Kidney capillary endothelial cell (primary cell): Measurements from ENCODE around the gene UBQLN4.

ENCODE experiments used
- DNase-seq: peaks from one replicate; pipeline ENCODE4 v3.0.0-alpha.2; 2018; ENCODE audit warnings: low spot score

UBQLN4 gene

DNA sequence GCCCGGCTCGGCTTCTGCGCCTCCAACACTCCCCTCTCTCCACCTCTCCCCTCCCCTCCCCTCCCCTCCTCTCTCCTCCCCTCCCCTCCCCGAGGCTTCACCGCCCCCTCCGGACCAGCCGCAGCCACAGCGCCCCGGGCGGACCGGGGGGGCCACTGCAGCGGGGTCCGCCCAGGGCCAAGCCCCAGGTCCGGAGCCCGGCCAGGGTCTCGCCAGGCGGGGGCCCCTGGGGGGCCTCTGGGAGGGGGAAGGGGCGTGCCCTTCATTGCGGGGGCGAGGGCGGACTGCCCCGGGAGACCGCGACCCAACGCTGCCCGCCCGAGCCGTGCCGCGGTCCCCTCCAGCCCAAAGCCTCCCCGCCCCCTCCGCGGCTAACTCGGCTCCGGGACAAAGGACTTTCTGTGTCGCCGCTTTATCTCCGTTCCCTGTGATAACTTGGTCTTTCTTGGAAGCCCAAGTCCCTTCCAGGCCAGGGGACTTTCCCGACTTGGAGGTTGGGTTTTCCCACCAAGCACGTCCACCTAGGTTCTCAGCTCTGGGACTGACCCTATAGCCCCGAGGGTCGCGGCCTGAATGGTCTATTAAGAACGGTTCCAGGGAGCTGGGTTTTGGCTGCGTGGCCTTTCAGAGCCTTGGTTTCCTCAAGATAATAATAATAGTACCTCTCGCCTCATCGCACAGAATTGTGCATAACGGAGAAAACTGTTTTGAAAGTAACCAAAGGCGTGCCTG lies at the start of gene UBQLN4:
TSS of gene UBQLN4 (minus strand) at position 31 of the 732 bp plus-strand sequence. CDS start 97 bp downstream, outside the sequence.
- DNase-seq = peak; percentile 68

- DNase-seq = no peak
These were observed 49.3 kb upstream of the UBQLN4 start for GRCh38 chr1:156102633-156103511.

- DNase-seq = no peak
These were observed 48.3 kb upstream of the UBQLN4 start for GRCh38 chr1:156101880-156102279.

DNA sequence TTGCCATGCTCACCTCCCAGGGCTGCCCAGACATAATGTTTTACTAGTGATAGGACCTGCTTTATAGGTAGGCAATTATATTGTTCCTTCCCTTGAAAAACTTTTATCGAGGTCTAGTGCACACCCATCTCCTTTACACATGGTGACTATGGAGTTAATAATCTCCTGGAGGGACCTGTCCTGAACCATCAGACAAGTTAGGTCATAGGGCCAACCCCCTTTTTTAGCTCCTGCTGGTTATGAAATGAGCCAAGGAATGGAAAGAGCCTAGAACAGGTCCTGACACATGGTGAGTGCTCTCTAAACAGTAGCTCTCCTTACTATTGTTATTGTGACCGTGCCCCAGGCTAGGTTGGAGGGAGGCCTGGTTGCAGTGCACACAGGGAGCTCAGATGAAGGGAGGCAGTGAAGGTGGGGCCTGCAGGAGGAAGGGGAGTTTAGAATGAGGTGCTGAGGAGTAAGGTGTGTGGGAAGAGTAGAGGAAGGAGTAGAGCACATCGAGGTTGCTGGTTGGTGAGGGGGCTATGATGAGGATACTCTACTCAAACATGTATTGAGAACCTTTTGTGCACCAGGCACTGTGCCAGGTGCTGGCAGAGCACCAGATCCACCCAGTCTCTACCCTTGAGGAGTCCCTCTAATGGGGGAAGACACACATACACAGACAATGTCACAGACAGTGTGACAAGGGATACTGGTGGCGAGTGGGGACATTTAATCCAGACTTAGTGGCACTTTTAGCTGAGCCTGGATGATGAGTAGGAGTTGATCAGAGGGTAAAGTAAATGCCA lies 46.8 kb upstream of the UBQLN4 start:
- DNase-seq = no peak

DNA sequence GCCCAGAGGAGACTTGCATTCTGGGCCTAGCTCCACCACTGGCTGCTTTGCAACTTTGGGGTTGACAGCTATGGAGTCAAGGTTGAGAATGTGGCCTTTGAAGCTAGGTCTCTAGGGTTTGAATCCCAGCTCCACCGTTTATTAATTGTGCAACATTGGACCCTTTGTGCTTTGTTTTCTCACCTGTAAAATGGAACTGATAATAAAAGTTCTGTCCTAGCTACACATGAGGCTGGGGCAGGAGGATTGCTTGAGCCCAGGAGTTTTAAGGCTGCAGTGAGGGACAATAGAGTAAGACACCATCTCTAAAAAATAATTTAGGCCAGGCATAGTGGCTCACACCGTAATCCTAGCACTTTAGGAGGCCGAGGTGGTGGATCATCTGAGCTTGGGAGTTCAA lies 45.7 kb upstream of the UBQLN4 start:
- DNase-seq = no peak

GRCh38 chr1:156098784-156099183 lies 45.2 kb upstream of the UBQLN4 start:
- no peak for DNase-seq

DNA sequence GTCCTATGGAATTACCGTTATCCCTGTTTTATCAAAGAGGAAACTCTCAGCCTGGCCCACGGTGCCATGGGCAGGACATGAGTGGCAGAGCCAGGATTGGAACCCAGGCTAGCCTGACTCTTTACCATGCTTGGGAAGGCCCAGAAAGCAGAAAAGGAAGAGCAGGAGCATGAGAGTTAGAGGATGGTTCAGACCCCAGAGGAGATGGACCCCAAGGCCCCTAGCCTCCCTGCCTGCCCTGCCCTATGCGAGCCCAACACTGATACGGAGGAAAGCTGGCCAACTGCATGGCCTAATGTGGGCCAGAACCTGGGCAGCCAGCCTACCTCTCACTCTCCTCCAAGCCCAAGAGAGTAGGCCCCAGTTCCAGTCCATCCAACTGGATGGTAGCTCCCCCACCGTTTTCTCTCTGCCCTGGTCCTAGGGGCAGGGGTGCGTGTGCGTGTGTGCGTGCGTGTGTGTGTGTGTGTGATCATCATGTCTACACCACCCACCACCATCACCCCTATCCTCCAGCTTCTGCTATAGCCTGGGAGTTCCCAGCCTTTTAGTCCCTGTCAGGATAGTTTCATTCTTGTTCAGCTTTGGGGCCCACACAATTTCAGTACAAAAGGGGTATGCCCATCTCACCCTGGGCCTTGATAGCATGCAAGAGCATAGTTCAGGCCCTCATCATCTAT lies 44.0 kb upstream of the UBQLN4 start:
- DNase-seq = no peak

DNA sequence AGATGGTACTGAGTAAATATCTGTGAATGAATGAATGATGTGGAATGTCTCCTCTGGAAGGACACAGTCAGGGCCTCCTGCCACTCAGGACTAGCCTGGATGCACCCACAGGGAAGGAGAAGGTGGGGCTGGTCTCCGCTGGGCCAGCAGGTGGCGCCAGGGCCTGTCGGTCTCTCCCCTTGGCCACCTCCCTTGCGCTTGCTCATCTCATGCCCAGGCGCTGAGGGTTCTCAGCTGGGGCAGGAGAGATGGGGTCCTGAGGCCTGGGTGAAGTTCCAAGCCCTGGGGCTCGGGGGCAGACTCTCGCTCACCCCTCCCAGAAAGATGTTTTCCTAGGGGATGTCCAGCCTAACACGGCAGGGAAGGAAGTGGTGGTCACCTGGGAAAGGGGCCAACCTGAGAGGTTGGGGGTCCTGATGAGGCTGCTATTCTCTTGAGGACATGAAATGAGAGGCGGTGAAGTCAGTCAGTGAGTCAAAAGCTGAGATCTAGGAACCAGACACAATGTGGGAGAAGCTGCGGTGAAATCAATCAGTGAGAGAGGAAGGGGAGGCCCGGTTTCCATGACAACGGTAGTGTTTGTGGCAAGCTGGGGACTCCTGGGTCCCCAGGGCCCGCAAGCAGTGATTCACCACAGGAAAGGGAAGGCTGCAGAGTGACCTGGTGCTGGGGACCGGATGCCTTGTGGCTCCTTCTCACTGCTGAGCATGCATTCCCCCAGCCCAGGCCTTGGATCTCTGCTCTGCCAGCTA lies 43.2 kb upstream of the UBQLN4 start:
- DNase-seq = peak; percentile 97

DNA sequence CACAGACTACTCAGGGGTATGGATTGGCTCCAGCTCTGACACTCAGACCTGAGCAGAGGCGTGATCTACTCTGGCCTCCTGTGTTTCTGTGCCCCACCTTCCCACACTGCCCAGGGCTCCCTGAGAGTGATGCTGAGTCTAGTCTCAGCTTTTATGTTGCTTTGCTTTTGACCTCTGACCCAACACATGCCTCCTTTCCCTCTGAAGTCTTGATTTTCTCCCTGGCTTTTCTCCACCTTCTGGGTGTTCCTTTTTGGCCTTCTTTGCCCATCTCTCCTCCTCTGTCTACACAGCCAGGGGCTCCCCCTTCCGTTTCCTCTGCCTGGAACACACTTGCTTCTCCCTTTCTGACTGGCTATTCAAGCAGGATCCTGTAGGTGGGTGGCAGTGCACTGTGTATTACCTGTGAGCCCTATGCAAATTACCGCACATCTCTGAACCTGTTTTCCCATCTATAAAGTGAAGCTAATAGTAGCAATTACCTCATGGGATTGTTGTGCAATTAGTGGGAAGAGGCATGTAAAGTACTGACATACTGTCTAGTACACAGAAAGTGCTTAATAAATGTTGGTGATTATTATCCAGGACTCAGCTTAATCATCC lies 42.4 kb upstream of the UBQLN4 start:
- no peak for DNase-seq

DNA sequence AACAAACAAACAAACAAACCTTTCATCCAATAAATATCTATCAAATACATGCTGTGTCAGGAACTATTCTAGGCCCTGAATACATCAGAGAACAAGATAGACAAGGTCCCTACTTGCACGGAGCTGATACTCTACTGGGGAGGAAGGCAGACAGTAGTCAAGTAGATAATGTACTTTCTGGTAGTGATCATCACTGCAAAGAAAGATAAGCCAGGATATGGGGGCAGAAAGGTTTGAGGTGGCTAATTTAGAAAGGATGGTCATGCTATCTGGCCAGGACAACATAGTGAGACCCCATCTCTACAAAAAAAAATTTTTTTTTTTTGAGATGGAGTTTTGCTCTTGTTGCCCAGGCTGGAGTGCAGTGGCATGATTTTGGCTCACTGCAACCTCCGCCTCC lies 38.0 kb upstream of the UBQLN4 start:
- DNase-seq = no peak

DNA sequence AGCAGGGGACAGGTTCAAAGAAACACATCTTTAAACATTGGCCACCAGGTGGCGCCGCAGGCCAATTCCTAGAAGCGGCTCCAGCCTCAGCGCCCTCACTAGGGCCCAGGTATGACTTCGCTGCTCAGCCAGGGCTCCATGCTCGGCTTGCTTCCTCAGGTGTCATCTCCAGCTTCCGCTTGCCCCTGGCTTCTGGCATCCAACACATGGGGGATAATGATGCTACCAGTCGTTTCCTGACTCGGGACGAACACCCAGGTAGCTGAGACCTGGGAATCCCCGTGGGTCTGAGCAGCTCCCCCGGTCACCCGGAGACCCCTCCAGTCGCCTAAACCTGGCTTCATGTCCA lies 37.2 kb upstream of the UBQLN4 start:
- no peak for DNase-seq

DNA sequence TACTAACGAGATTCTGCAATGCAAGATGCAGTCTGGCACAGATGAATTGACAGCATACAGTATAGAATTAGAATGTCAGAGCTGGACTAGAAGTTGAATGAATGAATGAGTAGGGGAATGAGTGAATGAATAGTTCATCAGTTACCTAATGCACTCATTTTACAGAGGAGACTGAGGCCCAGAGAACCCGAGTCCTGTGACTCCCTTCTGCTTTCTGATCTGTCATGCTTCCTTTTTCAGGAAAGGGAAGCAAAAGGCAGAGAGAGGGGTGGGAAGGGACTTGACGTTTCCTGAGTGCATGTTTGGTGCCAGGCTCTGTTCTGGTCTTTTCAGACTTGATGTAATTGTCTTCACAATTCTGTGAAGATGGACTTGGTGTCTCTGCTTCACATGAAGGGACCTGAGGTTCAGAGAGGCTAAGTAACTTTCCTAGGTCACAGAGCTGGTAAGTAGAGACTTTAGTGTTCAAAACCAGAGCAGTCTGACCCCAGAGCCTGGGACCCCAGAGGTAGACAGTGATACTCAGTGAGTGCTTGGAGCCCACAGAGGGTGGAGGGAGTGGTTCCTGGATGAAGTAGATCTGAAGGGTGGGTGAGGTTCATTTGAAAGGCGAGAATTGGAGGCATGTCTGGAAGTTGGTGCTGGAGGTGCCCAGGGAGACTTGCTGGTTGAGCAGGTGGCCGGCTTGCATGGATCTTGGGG lies 36.7 kb upstream of the UBQLN4 start:
- no peak for DNase-seq

DNA sequence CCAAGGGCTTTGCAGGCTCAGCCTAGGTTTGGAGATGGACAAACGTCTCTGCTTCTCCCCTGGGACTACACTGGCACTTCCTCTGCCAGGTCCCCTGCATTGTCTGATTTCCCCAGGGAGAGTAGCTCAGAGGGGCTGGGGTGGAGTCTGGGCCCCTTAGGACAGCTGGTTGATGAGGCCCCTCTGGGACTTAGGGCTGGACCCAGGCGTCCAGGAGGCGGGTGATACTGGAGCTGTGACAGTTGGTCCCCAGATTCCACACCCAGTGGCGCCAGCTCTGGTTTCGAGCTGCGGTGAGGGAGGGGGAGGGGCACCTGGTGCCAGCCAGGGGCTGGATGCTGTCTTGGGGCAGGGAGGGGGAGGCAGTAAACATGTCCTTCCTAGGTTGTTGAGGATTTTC lies 36.1 kb upstream of the UBQLN4 start:
- DNase-seq = no peak

DNA sequence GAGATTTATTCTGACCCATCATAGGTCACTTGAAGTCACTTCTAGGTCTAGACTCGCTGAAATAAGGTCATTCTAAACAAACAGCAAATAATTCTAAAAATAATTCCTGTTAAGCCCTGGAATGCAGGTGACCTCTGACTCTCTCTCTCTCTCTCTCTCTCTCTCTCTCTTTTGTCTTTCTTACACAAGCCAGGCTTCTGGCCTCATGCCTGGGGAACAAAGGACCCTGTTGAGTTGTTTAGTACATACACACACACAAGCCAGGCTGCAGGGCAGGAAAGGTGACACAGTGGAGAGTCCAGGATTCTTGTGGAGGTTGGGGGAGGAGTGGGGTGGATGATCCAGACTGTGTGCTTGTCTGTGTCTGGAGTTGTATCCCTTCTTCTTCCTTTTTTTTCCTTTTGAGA lies 32.7 kb upstream of the UBQLN4 start:
- peak; percentile 82 for DNase-seq

DNA sequence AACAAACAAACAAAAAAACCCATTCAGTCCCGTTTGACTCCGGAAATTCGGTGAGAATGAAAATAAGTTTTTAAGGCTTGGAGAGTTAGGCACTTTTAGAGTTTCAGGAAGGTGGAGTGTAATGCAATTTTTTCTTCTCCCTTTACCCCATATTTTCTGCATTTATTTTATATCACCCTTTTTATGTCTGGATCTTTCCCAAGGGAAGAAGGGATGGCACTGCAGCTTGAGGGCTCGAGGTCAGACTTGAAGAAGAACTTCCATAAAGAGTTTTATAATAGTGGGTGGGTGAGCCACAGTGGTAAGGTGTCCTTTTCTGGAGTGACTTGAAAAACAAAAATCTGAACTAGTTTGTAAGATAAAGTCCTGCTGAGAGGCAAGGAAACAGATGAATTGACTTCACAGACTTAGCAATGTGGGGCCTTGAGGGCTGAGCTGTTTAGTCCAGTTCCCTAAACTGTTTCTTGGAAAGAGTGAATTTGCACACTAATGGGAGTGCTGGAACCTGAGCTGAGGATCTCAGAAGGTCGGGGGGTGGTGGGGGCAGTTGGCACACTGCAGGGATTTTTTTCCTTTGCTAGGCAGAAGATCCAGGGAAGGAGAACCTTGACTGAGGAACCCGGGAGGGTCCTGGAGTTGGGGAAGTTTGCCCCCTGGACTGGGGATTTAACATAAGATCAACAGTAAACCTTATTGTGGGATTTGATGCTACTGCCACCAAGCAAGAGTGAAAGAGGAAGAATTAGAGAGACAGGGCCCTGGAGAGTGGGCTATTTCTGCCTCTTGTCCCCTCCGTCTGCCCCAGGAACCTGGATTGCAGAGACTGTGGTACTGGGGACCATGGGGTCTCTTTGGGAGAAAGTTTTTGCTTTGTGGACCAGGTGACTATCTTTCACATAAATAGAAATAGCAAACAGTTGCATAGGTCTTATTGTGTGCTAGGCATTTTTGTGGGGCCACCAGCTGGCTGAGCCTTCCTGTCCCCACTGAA lies 30.5 kb upstream of the UBQLN4 start:
- DNase-seq = no peak

GRCh38 chr1:156082309-156083091 lies 28.9 kb upstream of the UBQLN4 start, which contains the start of gene MEX3A:
Gene MEX3A, minus strand, starts transcription at chr1:156082465. Its CDS starts 467 bp downstream, at chr1:156081998.
- no peak for DNase-seq

DNA sequence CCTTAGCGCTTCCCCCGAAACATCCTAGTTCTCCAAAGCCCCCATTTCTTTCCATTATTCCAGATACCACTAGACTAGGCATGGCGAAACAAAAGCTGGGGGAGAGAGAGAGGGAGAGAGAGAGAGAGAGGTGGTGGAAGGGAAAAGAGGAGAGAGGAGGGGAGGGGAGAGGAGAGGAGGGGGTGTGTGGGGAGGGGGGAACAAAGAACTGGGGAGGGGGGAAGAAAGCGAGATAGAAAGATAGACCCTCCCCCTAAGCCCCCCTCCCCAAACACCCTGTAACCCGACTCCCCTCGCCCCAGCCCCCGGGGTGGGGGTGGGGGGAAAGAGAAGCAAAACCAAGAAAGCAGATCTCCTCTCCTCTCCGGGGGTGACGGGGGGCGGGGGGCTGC lies 28.3 kb upstream of the UBQLN4 start:
- no peak for DNase-seq
